Thoracic aorta (tissue), 2 donors: Measurements from ENCODE around the gene RCHY1. TPM values are rescaled to one million over a fixed set of nuclear protein-coding genes. Genes with fewer than 3 reads are reported as not detected.

ENCODE experiments used
- ATAC-seq: fragments of 150-250 bp; one replicate; pipeline ENCODE4 v1.8.0; 2017; ENCODE audit warnings: low read depth; ENCODE audit not compliant: insufficient number of reproducible peaks, low FRiP score
- DNase-seq: peaks from one replicate; pipeline ENCODE4 v3.0.0-alpha.2; 2020; ENCODE audit warnings: low spot score
- H3K27ac ChIP-seq, 2 donors: fragments of 200-600 bp; sonication (generic); 1 replicate in 1 of 2; 2 replicates in 1 of 2; pipeline ENCODE4 v1.5.1; 2016; ENCODE audit warnings: mild to moderate bottlenecking in 2 of 2, moderate library complexity in 2 of 2
- H3K27me3 ChIP-seq: fragments of 200-600 bp; sonication (generic); replicated peaks from 2 replicates; pipeline ENCODE4 v1.6.0; 2016; ENCODE audit warnings: mild to moderate bottlenecking; ENCODE audit not compliant: insufficient read depth
- H3K36me3 ChIP-seq: fragments of 200-600 bp; sonication (generic); one replicate; pipeline ENCODE4 v1.5.1; 2016
- H3K4me1 ChIP-seq, 2 donors: fragments of 200-600 bp; sonication (generic); 1 replicate in 1 of 2; 2 replicates in 1 of 2; pipeline versions ENCODE4 v1.5.1 to v1.6.0; 2016; ENCODE audit warnings: low read depth in 2 of 2, mild to moderate bottlenecking in 1 of 2; ENCODE audit not compliant: control insufficient read depth in 1 of 2
- H3K4me3 ChIP-seq: fragments of 200-600 bp; sonication (generic); 2 replicates; pipeline ENCODE4 v1.5.1; 2016; ENCODE audit warnings: mild to moderate bottlenecking
- H3K9me3 ChIP-seq: fragments of 200-600 bp; sonication (generic); 2 replicates; pipeline ENCODE4 v1.5.1; 2016
- CTCF ChIP-seq: fragments of 200-600 bp; sonication (generic); IDR thresholded peaks from one replicate; pipeline ENCODE4 v1.5.1; 2019; ENCODE audit warnings: antibody characterized with exemption
- total RNA-seq, 2 donors: library from RNA; depleted of rRNA; stranded (reverse); fragments of >200 nt; gene quantifications; one replicate each; pipeline versions ENCODE4 v1.1.0 to v1.2.3, GENCODE V29; 2016

The RCHY1 gene
- 10 to 100 TPM; 17.6 to 25.0 TPM for total RNA-seq

GRCh38 chr4:75514131-75514948, at the start of gene RCHY1, which contains the start of gene THAP6:
Gene RCHY1 (minus strand): TSS chr4:75514403. CDS start chr4:75514286, 117 bp downstream.
Gene THAP6 (plus strand): TSS chr4:75514473. CDS start chr4:75515453, 980 bp downstream.
- Histone ChIP-seq H3K9me3 (no peaks in the 10 kb centered on the region), H3K27me3 (no peaks in the 10 kb centered on the region), H3K27ac (peak within 1 kb of the TSS; percentile 86 to 98), H3K4me1 (peaks cover 30 to 48% of the 10 kb centered on the region in 2 donors), H3K4me3 (peak within 1 kb of the TSS; percentile 73), H3K36me3 (no peaks in the 10 kb centered on the region)
- no peak for TF ChIP-seq CTCF
- ATAC-seq (peak; percentile 90), DNase-seq (peak; percentile 88)

- Histone ChIP-seq H3K4me3 (no peak overlapping the region), H3K4me1 (no peaks in the 10 kb centered on the region), H3K27me3 (no peaks in the 10 kb centered on the region), H3K36me3 (no peaks in the 10 kb centered on the region), H3K9me3 (no peaks in the 10 kb centered on the region), H3K27ac (no peak overlapping the region)
- ATAC-seq (no peak), DNase-seq (no peak)
- no peak for TF ChIP-seq CTCF
Observed at GRCh38 chr4:75561789-75562188, 47.6 kb upstream of the RCHY1 start.

- no peak overlapping the region for H3K27ac ChIP-seq
- H3K27me3 ChIP-seq, result no peaks in the 10 kb centered on the region
- no peak overlapping the region for H3K4me3 ChIP-seq
- ATAC-seq, result no peak
- no peaks in the 10 kb centered on the region for H3K36me3 ChIP-seq
- H3K4me1 ChIP-seq, result no peaks in the 10 kb centered on the region
- no peaks in the 10 kb centered on the region for H3K9me3 ChIP-seq
- TF ChIP-seq CTCF, result no peak
- DNase-seq, result no peak
Observed at GRCh38 chr4:75557696-75558095, 43.5 kb upstream of the RCHY1 start.

- Histone ChIP-seq H3K4me3 (no peak within 1 kb of the TSS), H3K27ac (no peak within 1 kb of the TSS), H3K9me3 (no peaks in the 10 kb centered on the region), H3K4me1 (no peaks in the 10 kb centered on the region), H3K36me3 (no peaks in the 10 kb centered on the region), H3K27me3 (no peaks in the 10 kb centered on the region)
- TF ChIP-seq CTCF, result no peak
- DNase-seq (no peak), ATAC-seq (no peak)
Observed at GRCh38 chr4:75555294-75556164, 41.3 kb upstream of the RCHY1 start, which contains the start of gene ODAPH. Gene ODAPH (plus strand): TSS chr4:75556066. CDS start chr4:75556083, 17 bp downstream.

- Histone ChIP-seq H3K27me3 (no peaks in the 10 kb centered on the region), H3K4me3 (no peak overlapping the region), H3K9me3 (no peaks in the 10 kb centered on the region), H3K36me3 (no peaks in the 10 kb centered on the region), H3K4me1 (no peaks in the 10 kb centered on the region), H3K27ac (no peak overlapping the region)
- TF ChIP-seq CTCF, result no peak
- no peak for ATAC-seq
- DNase-seq, result no peak
Observed at GRCh38 chr4:75552452-75552851, 38.2 kb upstream of the RCHY1 start.
